Omental fat pad (tissue), 4 donors: Measurements from ENCODE around the gene GALNS. TPM values are rescaled to one million over a fixed set of nuclear protein-coding genes. Genes with fewer than 3 reads are reported as not detected.
"Not testable (repeated sequence)": the region's sequence is repeated elsewhere in the genome, so short reads cannot be mapped to it uniquely, and the experiment has no call there.

ENCODE experiments used
- ATAC-seq: fragments of 150-250 bp; one replicate; pipeline ENCODE4 v1.9.1; 2016; ENCODE audit warnings: mild to moderate bottlenecking, moderate library complexity; ENCODE audit not compliant: low FRiP score
- DNase-seq: peaks from one replicate; pipeline ENCODE4 v3.0.0-alpha.2; 2019; ENCODE audit warnings: low spot score
- total RNA-seq, 4 donors: library from RNA; depleted of rRNA; stranded (reverse); fragments of >200 nt; gene quantifications; one replicate each; pipeline ENCODE4 v1.1.0, GENCODE V29; 2016
- TF ChIP-seq, protein P1 (sequence below), 3 donors: fragments of 450-650 bp; IDR thresholded peaks; one replicate each; pipeline ENCODE4 v1.5.1; 2016 to 2017; ENCODE audit warnings: antibody characterized with exemption in 3 of 3, mild to moderate bottlenecking in 3 of 3, moderate library complexity in 2 of 3

GALNS gene
- total RNA-seq, 4 donors from 2014 or later: 15.0 to 32.0 (median 23.4) TPM

DNA sequence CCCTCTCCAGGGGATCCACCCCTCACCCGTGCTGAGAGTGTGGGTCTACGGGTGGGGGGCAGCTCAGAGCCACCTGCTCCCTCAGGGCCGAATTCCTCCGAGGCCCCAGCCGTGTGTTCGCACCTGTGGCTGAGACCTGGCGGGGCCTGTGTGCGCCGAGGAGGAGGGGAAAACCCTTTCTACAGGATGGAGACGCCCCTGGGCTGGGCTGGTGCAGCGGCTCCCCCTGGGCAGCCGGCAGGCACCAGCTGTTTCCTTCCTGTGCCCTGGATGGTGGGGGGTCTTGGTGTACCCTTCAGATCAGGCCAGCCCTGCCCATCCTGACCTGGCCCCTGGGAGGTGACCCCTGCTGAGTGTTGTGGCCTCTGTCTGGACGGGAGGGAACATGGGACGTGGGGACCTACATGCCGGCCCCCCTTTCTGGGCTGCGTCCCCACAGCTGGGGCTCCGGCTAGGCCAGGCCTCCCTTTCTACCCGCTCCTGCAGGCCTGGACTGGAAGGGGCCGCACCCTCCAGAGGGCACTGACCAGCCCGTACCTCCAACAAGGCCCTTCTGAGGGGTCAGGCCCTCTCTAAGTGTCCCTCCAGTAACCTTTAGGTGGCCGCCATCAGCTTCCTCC is 38.0 kb upstream of the GALNS start:
- no peak for DNase-seq
- TF ChIP-seq, protein P1, sequence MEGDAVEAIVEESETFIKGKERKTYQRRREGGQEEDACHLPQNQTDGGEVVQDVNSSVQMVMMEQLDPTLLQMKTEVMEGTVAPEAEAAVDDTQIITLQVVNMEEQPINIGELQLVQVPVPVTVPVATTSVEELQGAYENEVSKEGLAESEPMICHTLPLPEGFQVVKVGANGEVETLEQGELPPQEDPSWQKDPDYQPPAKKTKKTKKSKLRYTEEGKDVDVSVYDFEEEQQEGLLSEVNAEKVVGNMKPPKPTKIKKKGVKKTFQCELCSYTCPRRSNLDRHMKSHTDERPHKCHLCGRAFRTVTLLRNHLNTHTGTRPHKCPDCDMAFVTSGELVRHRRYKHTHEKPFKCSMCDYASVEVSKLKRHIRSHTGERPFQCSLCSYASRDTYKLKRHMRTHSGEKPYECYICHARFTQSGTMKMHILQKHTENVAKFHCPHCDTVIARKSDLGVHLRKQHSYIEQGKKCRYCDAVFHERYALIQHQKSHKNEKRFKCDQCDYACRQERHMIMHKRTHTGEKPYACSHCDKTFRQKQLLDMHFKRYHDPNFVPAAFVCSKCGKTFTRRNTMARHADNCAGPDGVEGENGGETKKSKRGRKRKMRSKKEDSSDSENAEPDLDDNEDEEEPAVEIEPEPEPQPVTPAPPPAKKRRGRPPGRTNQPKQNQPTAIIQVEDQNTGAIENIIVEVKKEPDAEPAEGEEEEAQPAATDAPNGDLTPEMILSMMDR (IDR thresholded peaks at IDR 0.05): no peak
- no peak for ATAC-seq

DNA sequence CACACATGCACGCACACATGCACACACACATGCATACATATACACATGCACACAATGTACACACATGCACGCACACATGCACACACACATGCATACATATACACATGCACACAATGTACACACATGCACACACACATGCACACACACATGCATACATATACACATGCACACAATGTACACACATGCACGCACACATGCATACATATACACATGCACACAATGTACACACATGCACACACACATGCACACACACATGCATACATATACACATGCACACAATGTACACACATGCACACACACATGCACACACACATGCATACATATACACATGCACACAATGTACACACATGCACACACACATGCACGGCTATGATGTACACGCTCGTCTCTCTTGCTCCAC is 37.5 kb upstream of the GALNS start:
- not testable (repeated sequence) for DNase-seq, ATAC-seq

DNA sequence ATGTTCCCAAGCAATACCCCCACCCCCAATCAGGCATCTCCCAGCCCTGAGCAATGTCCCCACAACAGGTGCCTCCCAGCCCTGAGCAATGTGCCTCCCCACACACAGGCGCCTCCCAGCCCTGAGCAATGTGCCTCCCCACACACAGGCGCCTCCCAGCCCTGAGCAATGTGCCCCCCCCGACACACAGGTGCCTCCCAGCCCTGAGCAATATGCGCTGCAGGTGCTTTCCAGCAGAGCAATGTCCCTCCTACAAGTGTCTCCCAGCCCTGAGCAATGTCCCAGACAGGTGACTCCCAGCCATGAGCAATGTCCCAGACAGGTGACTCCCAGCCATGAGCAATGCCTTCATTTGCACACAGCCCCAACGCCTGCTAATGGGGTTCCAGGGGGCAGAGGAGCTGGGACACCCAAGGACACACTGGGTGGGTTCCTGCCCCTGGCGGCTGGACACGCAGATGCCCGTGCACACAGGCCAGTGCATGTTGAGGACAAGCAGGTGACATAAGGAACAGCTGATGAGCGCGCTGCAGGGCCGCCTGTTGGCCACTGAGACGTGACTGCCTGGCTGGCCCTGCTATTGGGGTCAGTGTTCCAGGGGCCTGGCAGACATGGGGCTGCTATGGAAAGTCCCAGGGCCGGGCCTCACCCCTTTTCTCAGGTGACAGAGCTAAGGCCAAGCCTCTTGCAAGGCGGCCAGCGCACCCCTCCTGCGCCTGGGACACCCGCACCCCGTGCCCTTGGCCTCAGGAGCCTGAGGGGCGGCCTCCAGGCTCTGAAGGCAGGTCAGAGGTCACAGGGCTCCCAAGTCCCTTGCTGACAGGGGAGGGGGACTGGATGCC is 36.6 kb upstream of the GALNS start:
- DNase-seq: no peak
- TF ChIP-seq, protein P1 (IDR thresholded peaks at IDR 0.05): no peak
- no peak for ATAC-seq

DNA sequence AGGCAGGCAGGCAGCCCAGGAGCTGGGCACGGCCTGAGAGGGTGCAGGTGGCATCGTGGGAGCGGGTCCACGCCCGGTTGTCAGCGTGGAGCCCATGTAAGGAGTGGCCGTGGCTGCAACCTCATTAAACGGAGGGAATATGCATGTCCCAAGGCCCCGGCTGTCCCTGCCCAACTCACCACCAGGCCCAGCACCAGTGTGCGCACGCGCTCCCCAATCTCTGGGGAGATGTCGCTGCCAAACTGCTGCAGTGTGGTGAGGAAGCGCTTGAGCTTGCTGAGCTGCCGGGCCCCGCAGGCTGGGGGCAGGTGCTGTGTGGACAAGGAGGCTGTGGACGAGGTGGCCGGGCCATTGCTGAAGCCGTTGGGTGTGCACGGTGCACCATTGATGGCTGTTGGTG is 35.3 kb upstream of the GALNS start:
- ATAC-seq (no peak), DNase-seq (no peak)
- TF ChIP-seq, protein P1 (IDR thresholded peaks at IDR 0.05): no peak

DNA sequence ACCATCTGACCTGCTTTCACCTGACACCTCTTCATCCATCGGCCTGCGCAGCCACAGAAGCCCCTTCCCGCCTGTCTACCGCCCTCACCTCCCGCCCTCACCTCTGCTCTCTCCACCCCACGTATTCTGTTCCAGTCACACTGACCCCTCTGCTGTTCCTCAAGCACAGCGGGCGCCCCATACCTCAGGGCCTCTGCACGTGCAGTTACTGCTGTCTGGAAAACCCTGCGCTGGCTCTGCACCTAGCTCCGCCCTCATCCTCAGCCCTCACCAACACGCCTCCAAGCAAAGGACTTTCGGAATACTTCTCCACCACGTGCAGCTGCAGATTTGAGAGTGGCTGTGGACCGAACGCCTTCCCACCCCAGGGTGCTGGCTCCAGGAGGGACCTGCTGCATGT is 34.3 kb upstream of the GALNS start:
- DNase-seq (no peak), ATAC-seq (no peak)
- TF ChIP-seq, protein P1 (IDR thresholded peaks at IDR 0.05): no peak

DNA sequence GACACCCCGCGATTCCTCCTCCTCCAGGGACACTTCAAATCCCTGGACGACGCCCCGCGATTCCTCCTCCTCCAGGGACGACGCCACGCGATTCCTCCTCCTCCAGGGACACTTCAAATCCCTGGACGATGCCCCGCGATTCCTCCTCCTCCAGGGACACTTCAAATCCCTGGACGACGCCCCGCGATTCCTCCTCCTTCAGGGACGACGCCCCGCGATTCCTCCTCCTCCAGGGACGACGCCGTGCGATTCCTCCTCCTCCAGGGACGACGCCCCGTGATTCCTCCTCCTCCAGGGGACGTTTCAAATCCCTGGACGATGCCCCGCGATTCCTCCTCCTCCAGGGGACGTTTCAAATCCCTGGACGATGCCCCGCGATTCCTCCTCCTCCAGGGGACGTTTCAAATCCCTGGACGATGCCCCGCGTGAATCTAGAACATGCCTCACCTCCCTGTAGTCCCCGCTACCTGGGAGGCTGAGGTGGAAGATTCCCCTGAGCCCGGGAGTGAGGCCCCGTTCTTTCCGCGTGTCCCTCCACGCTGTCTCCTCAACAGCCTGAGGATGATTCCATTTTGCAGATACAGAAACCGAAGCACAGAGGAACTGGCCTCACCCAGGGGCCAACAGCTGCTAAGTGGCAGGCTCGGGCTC is 33.1 kb upstream of the GALNS start:
- DNase-seq, ATAC-seq: not testable (repeated sequence)

DNA sequence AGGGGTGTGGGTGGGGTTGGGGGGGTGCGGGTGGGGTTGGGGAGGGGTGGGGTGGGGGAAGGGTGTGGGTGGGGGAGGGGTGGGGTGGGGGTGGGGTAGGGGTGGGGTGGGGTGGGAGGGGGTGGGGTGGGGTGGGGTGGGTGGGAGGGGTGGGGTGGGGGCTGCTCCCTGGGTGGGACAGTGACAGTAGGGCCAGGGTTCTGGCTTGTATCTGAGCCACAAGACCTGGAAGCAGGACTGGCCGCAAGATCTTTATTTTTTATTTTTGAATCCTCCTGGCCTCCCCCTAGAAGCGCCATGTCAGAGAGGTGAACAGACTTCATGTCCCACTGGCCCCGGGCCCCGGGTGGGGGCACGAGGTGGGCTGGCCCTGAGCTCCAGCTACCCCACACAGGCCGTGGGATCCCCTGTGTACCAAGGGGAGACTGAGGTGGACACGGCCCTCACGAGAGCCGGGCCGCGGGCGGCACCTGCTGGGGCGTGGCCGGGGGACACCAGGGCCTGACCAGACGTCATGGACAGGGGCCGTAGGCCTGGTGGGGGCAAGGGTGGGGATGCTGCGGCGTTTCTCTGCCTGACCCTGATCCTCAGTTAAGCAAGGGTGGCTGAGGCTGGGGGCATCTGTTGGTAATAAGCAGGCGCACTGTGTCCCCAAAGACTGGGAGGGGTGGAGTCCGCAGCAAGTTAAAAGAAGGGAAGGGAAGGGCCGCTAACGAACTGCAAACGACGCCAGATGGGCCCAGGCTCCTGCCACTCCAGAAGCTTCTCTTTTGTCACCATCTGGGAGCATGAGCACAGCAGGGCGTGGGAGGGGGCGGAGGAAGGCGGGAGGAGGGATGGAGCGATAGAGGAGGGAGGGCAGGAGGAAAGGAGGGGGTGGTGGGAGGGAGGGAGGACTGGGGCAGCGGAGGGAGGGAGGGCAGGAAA is 32.0 kb upstream of the GALNS start:
- no peak for DNase-seq
- TF ChIP-seq, protein P1 (IDR thresholded peaks at IDR 0.05): no peak
- ATAC-seq: no peak
